ENCODE measurements around the gene ATP6V0D1. TPM values are rescaled to one million over a fixed set of nuclear protein-coding genes. Genes with fewer than 3 reads are reported as not detected.
A peak's percentile ranks its signal among the peaks of the same experiment; 100 is the strongest.

ATP6V0D1 gene
- total and polyA plus RNA-seq, 2 of the 4 experiments (the other 2 are of a cell fraction): 112 to 124 TPM

GRCh38 chr16:67530013-67530939 is 49.3 kb upstream of the ATP6V0D1 start (continued):
- TF ChIP-seq USF2 (IDR thresholded peaks at IDR 0.05; ENCODE audit: low read depth, low read length): peak; percentile 75
- TF ChIP-seq MXI1 (IDR thresholded peaks at IDR 0.05; ENCODE audit: borderline replicate concordance, low read depth, low read length): peak; percentile 23; the same call in 1 of the 2 replicates
- TF ChIP-seq RAD21 (IDR thresholded peaks at IDR 0.05; ENCODE audit: low read length): no peak
- peak; percentile 93 for TF ChIP-seq MAZ (IDR thresholded peaks at IDR 0.05; ENCODE audit: borderline replicate concordance, low read depth, low read length)
- TF ChIP-seq CHD1 (IDR thresholded peaks at IDR 0.05; ENCODE audit: low read depth, low read length): no peak
- no peak for TF ChIP-seq MAFK (IDR thresholded peaks at IDR 0.05; ENCODE audit: low read depth, low read length)
- TF ChIP-seq FOS (IDR thresholded peaks at IDR 0.05; ENCODE audit: low read depth, low read length): peak; percentile 74
